ENCODE results near the gene SORCS2.

The SORCS2 gene

GRCh38 chr4:7371210-7371941 lies 179.0 kb downstream of the SORCS2 start:
- TF ChIP-seq, protein P1, sequence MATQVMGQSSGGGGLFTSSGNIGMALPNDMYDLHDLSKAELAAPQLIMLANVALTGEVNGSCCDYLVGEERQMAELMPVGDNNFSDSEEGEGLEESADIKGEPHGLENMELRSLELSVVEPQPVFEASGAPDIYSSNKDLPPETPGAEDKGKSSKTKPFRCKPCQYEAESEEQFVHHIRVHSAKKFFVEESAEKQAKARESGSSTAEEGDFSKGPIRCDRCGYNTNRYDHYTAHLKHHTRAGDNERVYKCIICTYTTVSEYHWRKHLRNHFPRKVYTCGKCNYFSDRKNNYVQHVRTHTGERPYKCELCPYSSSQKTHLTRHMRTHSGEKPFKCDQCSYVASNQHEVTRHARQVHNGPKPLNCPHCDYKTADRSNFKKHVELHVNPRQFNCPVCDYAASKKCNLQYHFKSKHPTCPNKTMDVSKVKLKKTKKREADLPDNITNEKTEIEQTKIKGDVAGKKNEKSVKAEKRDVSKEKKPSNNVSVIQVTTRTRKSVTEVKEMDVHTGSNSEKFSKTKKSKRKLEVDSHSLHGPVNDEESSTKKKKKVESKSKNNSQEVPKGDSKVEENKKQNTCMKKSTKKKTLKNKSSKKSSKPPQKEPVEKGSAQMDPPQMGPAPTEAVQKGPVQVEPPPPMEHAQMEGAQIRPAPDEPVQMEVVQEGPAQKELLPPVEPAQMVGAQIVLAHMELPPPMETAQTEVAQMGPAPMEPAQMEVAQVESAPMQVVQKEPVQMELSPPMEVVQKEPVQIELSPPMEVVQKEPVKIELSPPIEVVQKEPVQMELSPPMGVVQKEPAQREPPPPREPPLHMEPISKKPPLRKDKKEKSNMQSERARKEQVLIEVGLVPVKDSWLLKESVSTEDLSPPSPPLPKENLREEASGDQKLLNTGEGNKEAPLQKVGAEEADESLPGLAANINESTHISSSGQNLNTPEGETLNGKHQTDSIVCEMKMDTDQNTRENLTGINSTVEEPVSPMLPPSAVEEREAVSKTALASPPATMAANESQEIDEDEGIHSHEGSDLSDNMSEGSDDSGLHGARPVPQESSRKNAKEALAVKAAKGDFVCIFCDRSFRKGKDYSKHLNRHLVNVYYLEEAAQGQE (IDR thresholded peaks at IDR 0.05; ENCODE audit: low read depth): no peak
- no peak for TF ChIP-seq EGR1 (IDR thresholded peaks at IDR 0.05)
- TF ChIP-seq CEBPB (IDR thresholded peaks at IDR 0.05): no peak
- no peak for TF ChIP-seq ZBTB7A (IDR thresholded peaks at IDR 0.05; ENCODE audit: low read depth)
- no peak for TF ChIP-seq NFIC (IDR thresholded peaks at IDR 0.05)
- TF ChIP-seq, protein P2, sequence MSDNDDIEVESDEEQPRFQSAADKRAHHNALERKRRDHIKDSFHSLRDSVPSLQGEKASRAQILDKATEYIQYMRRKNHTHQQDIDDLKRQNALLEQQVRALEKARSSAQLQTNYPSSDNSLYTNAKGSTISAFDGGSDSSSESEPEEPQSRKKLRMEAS (IDR thresholded peaks at IDR 0.05): no peak
- TF ChIP-seq FOXM1 (IDR thresholded peaks at IDR 0.05; ENCODE audit: borderline replicate concordance, low read depth): no peak
- no peak for TF ChIP-seq EP300 (IDR thresholded peaks at IDR 0.05; ENCODE audit: borderline replicate concordance)
- TF ChIP-seq USF1 (IDR thresholded peaks at IDR 0.05): no peak
- no peak for TF ChIP-seq RAD21 (IDR thresholded peaks at IDR 0.05; ENCODE audit: low read depth)
- no peak for TF ChIP-seq YY1 (IDR thresholded peaks at IDR 0.05; ENCODE audit: low read depth)
- TF ChIP-seq TEAD4 (IDR thresholded peaks at IDR 0.05): no peak
- no peak for TF ChIP-seq TAF1 (IDR thresholded peaks at IDR 0.05; ENCODE audit: low read depth)
- TF ChIP-seq TCF12 (IDR thresholded peaks at IDR 0.05; ENCODE audit: low read depth): no peak
- no peak for TF ChIP-seq CREB1 (IDR thresholded peaks at IDR 0.05; ENCODE audit: low read depth)

DNA sequence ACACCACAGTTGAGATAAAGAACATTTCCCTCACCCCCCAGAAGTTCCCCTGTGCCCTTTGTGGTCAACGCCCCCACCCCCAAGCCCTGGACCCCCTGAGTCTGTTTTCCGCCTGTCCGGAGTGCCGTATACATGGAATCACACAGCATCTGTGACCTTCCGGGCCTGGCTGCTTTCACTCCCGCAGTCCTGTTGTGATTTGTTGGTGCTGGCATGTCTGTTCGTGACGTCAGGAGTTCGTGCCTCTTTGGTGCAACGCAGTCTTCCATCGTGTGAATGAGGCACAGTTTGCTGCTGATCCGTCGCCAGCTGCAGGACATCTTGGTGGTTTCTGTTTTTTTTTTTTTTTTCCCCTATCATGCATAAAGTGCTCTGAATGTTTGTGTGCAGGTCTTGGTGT lies 180.3 kb downstream of the SORCS2 start:
- TF ChIP-seq NFIC (IDR thresholded peaks at IDR 0.05) (no peak), TEAD4 (IDR thresholded peaks at IDR 0.05) (no peak), CREB1 (IDR thresholded peaks at IDR 0.05; ENCODE audit: low read depth) (no peak), TAF1 (IDR thresholded peaks at IDR 0.05; ENCODE audit: low read depth) (no peak), RAD21 (IDR thresholded peaks at IDR 0.05; ENCODE audit: low read depth) (no peak), ZBTB7A (IDR thresholded peaks at IDR 0.05; ENCODE audit: low read depth) (no peak), FOXM1 (IDR thresholded peaks at IDR 0.05; ENCODE audit: borderline replicate concordance, low read depth) (no peak), EGR1 (IDR thresholded peaks at IDR 0.05) (no peak), USF1 (IDR thresholded peaks at IDR 0.05) (no peak), CEBPB (IDR thresholded peaks at IDR 0.05) (no peak), YY1 (IDR thresholded peaks at IDR 0.05; ENCODE audit: low read depth) (no peak), TCF12 (IDR thresholded peaks at IDR 0.05; ENCODE audit: low read depth) (no peak), EP300 (IDR thresholded peaks at IDR 0.05; ENCODE audit: borderline replicate concordance) (no peak)
- TF ChIP-seq, protein P1 (IDR thresholded peaks at IDR 0.05; ENCODE audit: low read depth): no peak
- TF ChIP-seq, protein P2 (IDR thresholded peaks at IDR 0.05): no peak

DNA sequence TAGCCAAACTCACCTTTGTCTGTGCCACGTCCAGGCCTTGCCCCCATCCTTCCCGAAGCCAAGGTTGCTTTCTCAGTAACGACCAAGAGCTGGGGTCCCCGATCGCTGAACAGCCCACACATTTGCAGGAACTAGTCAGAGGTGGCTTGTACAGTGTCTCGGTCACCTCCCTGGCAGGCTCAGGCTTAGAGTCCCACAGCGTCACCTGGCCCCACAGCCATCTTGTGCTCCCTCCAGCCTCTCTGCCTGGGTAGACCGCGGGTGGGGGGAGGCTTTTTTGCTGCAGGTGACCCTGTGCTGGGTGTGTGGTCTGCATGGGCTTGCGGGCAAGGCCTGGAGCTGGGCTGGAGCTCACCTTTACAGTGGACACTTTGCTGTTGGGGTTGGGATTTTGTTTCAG lies 182.2 kb downstream of the SORCS2 start:
- TF ChIP-seq RAD21 (IDR thresholded peaks at IDR 0.05; ENCODE audit: low read depth) (no peak), CEBPB (IDR thresholded peaks at IDR 0.05) (no peak), ZBTB7A (IDR thresholded peaks at IDR 0.05; ENCODE audit: low read depth) (no peak), CREB1 (IDR thresholded peaks at IDR 0.05; ENCODE audit: low read depth) (no peak)

DNA sequence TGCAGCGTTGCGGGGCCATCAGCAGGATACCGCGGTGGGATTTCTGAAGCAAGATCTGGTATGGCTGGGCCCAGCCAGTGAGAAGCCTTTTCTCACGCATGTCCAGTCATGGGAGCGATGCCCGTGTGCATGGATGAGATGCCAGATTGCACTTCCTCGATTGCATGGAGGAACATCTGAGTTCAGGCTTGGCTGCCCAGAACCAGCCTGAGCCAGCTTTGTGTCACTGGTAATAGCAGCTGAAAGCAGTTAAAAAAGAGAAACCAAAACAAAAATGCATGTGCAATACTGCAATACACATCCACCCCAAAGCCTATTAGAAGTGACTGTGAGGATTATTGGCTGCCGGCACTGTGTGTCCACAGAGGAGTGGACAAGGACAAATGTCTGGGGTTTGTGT lies 183.1 kb downstream of the SORCS2 start:
- no peak for TF ChIP-seq NFIC (IDR thresholded peaks at IDR 0.05)
- TF ChIP-seq ZBTB7A (IDR thresholded peaks at IDR 0.05; ENCODE audit: low read depth): no peak
- TF ChIP-seq CEBPB (IDR thresholded peaks at IDR 0.05): no peak
- TF ChIP-seq CREB1 (IDR thresholded peaks at IDR 0.05; ENCODE audit: low read depth): no peak
- TF ChIP-seq, protein P2 (IDR thresholded peaks at IDR 0.05): no peak

- TF ChIP-seq NFIC (IDR thresholded peaks at IDR 0.05) (no peak), YY1 (IDR thresholded peaks at IDR 0.05; ENCODE audit: low read depth) (no peak), EP300 (IDR thresholded peaks at IDR 0.05; ENCODE audit: borderline replicate concordance) (no peak), TCF12 (IDR thresholded peaks at IDR 0.05; ENCODE audit: low read depth) (no peak), TAF1 (IDR thresholded peaks at IDR 0.05; ENCODE audit: low read depth) (no peak), EGR1 (IDR thresholded peaks at IDR 0.05) (no peak), TEAD4 (IDR thresholded peaks at IDR 0.05) (no peak), ZBTB7A (IDR thresholded peaks at IDR 0.05; ENCODE audit: low read depth) (no peak), FOXM1 (IDR thresholded peaks at IDR 0.05; ENCODE audit: borderline replicate concordance, low read depth) (no peak), CEBPB (IDR thresholded peaks at IDR 0.05) (no peak), CREB1 (IDR thresholded peaks at IDR 0.05; ENCODE audit: low read depth) (no peak), USF1 (IDR thresholded peaks at IDR 0.05) (no peak)
- TF ChIP-seq, protein P1 (IDR thresholded peaks at IDR 0.05; ENCODE audit: low read depth): no peak
- TF ChIP-seq, protein P2 (IDR thresholded peaks at IDR 0.05): no peak
Observed at GRCh38 chr4:7377223-7377865, 185.0 kb downstream of the SORCS2 start.

Measured in Ishikawa (cell line).